NCI-H526 (cell line): Measurements from ENCODE around the gene PSD2.

ENCODE experiments used
- DNase-seq, 2 experiments: peaks; one replicate each; lab custom pipeline; 2025; lab: John Stamatoyannopoulos, UW

Gene PSD2

DNA sequence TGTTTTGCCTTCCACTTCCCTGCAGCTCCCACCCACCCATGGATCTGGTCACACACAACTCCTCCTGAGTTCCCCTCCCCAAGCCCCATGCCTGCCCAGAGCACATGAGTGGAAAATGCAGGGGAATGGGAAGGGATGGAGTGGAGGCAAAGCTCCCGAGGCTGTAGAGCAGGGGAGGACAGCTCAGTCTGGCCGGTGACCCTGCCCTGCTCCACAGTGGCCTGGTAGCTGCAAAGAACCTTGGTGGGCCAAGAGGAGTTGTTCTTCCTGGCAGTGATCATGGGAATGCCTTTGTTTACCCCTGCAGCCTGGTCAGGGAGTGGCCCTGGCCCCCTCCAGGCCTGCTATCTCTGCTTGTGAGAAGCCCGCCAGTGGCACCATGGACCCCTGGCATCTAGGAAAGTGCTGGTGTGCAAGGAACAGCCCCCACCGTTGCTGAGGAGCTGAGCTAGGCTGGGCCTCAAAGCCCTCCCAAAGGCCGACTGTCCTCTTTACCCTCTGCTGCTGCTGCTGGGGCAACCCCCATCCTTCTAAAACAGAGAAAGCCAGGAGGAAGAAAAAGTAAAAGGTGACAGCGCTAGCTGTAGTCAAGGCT lies 60.4 kb downstream of the PSD2 start:
- DNase-seq, result no peak

GRCh38 chr5:139856714-139857113 lies 61.1 kb downstream of the PSD2 start:
- peak; percentile 24 to 48 for DNase-seq

DNA sequence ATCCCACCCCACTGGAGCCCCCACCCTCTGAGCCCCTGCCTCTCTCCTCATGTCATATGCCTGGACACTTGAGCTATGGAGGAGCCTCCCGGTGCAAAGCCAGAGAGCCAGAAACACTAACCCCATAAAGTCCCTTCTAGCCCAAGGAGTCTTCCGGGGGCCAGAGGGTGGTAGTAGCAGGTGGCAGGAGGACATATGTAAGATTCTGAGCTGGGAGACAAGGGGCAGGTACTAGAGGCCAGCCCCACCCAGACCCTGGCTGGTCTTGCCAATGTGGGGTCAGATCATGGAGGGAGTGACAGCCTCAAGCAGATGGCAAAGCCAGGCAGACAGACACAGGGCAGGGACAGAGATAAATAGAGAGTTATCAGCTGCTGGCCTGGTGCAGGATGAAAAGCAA lies 63.4 kb downstream of the PSD2 start:
- no peak for DNase-seq

GRCh38 chr5:139861021-139861888 lies 65.6 kb downstream of the PSD2 start:
- no peak for DNase-seq

DNA sequence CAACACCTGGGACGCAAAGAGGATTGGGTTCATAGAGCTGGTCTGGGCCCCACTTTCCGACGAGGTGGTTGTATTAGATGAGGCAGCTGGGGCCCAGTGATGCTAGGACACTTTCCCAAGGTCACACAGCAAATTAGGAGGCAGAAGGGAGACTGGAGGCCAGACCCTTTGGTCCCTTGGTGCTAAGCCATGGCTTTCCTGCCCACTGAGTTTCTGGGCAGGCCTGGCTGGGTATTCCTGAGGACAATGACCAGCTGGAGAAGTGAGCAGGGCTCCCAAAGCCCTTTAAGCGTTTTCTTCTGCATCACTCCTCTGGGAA lies 66.2 kb downstream of the PSD2 start:
- DNase-seq, result no peak

GRCh38 chr5:139862313-139862712 lies 66.7 kb downstream of the PSD2 start:
- DNase-seq, result peak; percentile 51 to 69

DNA sequence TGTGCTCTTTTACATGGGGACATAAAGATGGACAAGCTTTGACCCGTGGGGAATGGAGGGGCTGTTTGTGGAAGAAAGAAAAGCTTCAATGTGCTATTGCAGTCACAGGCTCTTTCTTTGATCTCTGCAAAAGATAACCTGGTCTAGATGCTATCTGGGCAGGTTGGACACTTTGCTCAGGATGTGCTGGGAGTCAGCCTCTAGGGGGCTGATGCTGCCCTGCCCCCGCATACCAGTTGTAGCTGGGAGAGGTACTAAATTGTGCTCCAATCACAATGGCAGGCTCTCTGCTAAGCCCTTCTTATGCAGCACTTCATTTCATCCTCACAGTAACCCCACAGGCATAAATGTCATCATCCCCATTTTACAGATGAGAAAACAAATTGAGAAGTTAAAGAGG lies 67.2 kb downstream of the PSD2 start:
- DNase-seq, result peak in 1 of 2 experiments; percentile 36

DNA sequence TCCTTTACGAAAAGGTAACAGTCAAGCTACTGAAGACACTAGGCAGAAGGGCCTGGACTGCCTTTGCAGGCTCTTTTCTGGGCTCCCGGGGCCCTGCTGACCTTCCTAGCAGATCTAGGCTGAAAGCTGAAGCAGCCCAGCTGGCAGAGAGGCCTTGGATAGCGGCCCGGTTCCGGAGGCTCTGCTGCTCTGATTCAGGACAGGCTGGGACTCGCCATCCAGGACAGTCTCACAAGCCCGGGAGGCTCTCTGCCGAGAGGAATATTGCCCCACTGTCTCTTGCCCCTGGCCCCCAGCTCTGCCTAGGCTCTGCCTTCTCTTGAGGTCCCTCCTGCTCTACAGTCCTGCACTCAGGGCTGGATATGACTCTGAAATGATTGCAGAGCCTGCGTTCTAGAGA lies 67.8 kb downstream of the PSD2 start:
- DNase-seq, result no peak

DNA sequence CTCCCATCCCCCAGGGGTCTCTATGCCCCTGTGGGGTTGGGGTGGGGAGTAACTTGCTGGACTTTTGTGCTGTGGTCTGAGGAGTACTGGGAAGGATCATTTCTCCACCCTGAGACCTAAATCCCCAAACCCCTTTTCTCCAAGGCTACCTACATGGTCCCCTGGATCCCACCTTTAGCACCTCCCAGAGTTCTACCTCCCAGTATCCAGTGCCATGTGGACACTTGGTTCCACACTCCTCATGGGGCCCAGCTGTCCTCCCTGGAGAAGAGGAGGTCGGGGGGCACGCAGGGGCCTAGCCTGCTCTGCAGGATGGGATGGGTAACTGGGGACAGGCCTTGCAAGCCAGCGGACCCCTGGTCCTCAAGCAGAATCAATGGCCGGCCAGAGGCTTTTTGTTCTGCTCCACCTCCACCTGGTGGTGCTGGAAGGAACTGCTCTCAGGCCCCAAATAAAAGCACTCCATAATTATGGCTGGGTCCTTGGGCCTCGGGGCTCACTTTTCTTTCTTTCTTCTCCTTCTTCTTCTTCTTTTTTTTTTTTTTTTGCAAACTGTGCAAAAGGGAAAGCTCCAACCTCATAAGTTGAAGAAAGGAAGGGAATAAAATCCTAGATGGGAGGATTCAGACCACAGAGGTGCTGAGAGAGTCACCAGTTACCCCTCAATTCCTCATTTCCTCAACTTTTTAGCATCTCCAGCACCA lies 68.4 kb downstream of the PSD2 start:
- DNase-seq, result peak; percentile 48 to 78

DNA sequence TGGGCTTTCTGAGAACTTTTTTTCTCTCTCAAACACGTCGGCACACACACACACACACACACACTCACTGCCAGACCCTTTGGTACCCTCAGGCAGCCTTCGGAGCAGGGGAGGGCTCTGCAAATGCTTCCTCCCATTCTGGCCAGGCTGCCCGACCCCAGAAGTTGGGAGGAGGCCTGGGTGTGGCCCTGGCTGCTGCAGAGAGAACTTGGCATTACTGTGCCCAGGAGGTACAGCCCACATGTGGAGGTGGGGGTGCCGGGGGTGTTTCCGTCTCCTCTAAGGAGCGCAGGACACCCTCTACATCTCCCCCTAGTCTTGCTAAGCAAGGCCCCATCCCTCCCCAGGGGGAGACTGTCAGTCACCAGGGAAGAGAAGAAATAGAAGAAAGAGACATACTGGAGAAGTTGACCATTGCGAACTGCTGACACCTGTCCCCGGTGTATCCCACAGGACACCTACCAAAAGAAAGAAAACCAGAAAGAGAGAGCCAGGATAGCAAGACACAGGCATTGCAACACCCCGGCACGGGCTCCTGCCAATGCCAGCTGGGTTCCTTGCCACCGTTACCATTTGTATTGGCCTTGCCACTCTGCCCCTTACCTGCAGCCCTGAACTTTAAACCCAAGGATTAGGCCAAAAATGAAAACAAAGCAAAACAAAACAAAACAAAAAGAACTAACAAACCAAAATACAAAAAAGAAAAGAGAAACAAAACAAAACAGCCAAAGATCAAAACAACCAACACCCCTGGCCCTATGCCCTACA lies 69.3 kb downstream of the PSD2 start:
- no peak for DNase-seq

GRCh38 chr5:139867109-139867508 lies 71.5 kb downstream of the PSD2 start:
- no peak for DNase-seq

DNA sequence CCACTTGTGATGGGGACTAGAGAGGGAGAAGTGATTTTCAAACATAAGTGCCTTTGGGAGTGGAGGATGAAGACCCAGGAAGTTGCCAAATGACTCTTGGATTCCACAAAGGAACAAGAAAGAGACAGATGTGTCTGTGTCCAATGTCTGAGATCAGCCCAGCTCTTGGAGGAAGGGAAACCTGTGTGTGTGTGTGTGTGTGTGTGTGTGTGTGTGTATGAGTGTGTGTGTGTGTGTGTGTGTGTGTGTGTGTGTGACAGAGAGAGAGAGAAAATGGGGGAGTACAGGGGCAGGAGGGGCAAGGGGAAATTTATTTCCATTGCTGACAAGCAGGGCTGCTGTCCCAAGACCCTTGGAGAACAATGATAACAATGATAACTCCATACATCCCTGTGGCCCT lies 72.0 kb downstream of the PSD2 start:
- DNase-seq, result no peak

- DNase-seq, result no peak
These were observed 73.6 kb downstream of the PSD2 start for GRCh38 chr5:139869042-139869790.

- DNase-seq, result no peak
These were observed 75.1 kb downstream of the PSD2 start for GRCh38 chr5:139870677-139871076.

DNA sequence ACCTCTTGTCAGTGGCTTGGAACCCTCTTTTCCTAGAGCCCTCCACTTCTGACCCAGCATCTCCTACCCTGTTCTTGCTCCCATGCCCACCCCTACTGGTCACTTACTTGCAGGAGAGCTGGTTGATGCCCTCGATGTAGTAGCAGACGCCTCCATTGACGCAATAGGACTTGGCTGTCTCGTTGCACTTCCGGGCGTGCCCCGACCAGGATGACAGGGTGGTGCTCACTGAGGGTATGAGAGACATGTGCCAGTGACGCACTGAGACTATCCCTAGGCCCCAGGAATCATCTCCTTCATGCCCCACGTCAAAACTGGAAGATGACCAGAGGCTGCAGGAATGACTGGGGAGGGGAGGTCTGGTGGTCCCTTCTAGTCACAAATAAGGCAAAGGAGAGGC lies 76.0 kb downstream of the PSD2 start:
- DNase-seq, result no peak

- DNase-seq, result no peak
These were observed 76.6 kb downstream of the PSD2 start for GRCh38 chr5:139872052-139872766.

DNA sequence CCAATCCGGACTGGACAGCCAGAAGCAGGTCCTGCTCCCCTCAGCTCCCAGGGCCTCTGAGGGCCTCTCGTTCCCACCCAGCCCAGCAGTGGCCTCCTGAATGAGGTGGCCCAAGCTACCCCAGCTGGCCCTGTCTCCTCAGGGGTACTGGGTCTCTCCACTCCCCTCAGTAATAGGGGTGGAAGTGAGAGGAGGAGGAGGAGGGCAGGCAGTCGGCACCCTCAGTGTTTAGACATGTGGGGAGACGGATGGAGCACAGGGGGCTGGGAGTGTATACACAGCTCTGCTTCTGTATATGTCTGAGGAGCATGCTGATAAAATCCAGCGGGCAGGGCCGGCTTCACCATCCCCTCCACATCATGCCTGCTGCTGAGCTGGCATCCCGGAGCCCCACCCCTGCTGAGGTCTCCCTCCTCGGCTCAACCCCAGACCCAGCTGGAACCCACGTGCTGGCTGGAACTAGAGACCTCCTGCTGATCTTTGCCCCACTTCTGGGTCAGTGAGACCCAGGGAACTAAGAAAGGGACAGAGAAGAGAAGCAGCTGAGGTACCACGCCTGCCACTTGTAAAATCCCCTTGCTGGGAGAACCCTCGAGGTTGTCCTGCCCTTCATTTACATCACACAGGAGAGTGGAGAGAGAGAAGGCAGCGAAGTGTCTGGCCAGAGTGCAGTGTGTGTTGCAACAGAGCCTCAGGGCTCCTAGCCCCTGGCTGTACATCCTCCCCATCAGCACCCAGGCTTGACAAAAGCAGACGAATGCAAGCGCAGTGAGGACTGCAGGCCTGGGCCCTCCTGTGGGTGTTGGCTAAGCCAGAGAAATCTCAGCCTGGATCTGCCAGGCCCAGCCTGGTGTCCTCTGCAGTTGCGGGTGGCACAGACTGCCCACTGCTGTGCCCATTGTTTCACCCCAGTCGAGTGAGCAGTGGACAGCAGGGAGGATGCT lies 77.5 kb downstream of the PSD2 start:
- DNase-seq, result no peak

DNA sequence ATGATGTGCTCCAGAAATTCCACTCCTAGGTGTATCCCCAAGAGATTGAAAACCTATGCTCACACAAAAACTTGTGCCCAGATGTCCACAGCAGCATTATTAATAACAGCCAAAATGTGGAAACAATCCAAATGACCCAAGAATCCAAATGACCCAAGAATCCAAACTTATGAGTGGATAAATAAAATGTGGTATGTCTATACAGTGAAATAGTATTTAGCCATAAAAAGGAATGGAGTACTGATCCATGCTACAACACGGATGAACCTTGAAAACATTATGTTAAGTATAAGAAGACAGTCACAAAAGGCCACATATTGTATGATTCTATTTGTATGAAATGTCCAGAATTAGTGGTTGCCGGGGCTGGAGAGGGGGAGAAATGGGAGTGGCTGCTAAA lies 80.3 kb downstream of the PSD2 start:
- no peak for DNase-seq

DNA sequence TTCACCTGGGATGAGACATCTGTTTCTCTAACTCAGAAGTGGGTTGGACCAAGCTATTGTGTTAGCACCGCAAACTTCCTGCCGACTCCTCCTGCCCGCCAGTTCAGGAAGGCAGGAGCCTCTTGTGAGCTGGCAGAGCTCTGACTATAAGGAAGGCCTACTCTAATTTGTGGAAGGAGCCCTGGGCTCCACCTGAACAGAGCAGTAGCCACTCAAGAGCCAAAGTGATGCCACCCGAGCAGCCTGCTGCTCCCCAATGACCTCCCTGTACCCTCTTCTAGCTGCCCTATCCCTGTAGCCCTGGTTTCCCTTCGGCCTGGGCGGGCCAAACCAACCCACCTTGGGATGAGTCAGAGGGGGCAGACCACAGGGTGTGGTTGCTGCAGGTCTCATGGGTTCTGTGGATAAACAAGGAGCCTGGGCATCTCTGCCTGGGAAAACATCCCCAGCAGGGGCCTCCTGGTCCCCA lies 81.6 kb downstream of the PSD2 start:
- no peak for DNase-seq

- no peak for DNase-seq
These were observed 82.5 kb downstream of the PSD2 start for GRCh38 chr5:139878093-139878492.
